HG03196 (cell line): ENCODE measurements around the gene MYL5.
"Not testable (repeated sequence)": the region's sequence is repeated elsewhere in the genome, so short reads cannot be mapped to it uniquely, and the experiment has no call there.

Experiments used
- ATAC-seq: cut with Tn5 transposase; IDR thresholded peaks from one replicate; pipeline ENCODE4 v1.9.1; 2021; ENCODE audit not compliant: unreplicated experiment

MYL5 gene

DNA sequence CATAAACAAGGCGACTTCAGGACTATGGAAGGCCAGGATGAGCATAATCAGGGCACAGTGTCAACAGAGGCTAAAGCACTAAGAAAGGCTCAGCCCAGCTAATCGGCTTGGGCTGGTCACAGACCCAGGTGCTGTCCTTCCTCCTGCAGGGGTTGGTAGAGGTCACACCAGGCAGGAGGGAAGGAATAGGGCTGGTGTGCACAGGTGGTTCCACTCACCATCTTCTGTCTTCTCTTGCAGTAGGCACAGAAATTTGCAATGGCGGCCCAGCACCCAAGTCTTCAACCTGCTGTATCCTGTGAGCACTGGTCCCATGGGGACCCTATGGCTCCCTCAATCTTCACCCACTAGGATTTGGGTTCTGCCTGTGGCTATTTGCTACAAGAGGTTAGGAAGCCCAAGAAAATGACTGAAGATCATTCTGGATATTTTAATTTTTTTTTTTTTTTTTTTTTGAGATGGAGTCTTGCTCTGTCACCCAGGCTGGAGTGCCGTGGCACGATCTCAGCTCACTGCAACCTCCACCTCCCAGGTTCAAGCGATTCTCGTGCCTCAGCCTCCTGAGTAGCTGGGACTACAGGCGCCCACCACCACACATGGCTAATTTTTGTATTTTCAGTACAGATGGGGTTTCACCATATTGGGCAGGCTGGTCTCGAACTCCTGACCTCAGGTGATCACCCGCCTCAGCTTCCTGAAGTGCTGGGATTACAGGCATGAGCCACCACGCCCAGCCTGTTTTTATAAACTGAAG is 4.4 kb upstream of the MYL5 start:
- ATAC-seq, result not testable (repeated sequence)

DNA sequence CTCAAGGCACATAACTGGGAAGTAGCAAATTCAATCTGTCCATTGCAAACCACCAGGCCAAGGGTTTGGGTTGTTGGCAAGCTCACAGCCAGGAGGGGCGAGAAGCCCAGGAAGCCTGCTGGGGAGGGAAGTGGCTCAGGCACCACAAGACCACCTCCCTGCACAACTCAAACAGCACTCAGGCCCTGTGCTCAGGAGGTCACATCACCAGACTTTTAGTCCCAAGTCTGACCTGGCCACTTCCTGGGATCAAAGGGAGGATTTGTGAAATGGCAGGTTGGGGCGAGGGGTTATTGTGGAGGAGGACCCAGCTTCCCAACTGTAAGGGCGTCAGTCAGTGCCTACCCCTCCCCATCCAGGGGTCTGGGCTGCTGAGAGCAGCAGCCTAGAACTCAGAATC is 2.6 kb upstream of the MYL5 start:
- ATAC-seq, result no peak

DNA sequence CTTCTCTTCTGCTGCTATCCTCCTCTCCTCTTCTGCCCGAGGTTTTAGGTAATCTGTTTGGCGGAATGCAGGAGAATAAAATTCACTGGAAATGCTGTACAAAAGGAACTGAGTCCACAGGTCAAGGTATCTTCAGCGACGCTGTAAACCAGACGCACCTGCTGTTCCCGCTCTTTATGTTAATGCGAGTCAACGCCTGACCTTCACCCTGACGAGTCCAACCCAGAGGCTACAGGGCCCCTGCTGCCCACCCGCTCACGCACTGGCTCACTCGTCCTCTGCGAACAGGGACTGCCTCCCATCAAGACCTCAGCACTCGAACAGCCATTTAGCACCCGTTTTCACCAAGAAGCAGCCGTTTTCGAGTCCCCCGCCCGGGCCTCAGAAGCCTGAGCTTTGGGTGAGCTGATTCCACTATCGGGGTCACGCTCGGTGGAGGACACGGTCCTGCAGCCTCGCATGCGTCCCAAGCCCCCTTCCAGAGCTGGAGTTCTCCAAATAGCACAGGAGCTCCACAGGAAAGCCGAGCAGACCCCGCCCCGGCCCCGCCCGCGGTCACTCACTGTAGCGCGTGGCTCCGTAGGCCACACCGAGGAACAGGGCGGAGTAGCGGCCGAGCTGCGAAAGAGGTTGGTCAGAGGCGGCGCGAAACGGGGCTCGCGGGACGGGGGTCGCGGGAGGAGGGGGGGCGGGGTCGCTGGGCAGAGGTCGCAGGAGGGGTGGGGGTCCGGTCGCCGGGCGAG is 822 bp upstream of the MYL5 start:
- ATAC-seq, result no peak

DNA sequence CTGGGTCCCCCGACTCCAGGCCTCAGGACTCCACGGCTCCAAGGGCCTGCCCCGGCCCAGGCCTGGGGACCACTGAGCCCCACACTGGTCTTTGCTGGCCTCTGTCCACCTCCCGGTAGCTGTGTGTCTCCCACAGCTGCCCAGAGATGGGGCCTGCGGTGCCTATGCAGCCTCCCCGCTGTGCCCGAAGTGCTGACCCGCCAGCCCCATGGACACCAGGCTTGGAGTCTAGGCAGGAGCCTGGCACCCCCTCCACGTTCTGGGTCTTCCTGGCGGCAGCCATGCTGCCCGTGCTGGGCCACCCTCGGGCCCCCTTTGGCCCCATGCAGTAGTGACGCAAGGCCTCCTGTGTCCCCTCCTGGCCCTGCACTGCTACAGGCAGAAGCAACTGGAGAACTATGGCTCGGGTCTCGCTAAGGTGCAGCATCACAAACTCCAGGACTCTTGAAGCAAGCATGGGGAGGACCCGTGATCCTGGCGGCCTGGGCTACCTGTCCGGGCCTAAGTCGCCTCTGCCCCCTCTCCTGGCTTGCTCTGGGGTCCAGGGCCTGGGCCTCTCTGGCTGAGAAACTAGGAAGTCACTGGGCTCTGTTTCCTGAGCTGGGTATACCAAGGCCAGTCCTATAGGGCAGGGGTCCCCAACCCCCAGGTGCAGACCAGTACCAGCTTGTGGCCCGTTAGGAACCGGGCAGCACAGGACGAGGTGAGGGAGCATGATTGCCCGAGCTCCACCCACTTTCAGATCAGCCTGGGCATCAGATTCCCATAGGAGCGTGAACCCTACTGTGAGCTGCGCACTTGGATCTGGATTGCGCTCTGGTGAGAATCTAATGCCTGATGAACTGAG is 917 bp downstream of the MYL5 start:
- ATAC-seq, result no peak

DNA sequence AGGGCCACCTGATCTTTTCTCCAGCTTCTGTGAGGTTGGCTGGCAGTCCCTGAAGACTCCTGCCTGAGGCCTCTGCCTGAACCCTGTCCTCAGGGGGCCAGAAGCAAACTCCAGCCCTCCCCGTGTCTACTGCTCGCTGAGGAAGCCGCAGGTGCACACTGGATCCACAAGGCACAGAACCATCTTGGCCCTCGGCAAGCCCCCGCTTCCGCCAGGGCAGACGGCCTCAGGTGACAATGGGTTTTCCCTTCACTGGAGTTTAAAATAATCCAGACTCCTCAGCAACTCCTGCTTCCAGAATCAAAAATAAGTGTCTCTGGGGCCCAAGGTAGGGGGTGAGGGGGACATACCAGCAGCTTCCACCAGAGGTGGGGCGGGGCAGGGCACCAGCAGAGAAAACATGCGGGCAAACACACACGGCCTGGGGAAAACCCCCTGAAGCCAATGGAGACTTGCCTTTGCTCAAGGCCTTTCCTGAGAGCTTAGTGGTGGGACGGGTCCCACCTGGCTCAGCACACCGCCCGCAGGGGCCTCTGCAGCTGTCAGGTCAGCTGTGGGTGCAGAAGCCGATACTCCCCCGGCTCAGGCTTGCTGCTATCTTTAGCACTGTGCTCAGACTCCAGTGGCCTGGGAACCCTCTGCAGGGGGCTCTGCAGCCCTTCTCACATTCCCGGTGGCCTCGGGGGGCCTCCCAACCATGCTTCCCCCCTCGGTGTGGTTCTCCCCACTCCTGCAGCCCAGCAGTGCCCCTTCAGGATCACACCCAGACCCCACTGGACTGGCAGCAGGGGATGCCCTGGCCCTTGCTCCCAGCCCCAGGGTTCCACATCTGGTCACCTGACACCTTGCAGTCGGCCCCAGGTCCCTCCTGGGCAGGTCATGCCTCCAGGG is 1.9 kb downstream of the MYL5 start:
- ATAC-seq, result peak; percentile 25

DNA sequence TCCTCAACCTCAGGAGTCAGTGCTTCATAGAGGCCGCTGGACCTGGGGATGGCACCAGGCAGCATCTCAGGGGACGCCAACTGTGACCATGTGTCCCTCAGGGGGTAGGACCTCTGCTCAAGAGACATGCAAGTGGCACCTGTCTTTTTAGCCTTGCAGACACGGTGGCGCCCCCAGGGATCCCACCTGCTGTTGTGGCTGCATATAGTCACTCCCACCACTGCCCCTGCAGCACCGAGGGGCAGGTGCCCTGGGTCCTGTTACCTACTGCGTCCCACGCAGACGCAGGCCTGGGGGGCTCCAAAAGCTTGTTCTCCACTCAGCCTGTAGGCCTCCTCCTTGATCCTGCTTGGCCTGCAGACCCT is 2.5 kb downstream of the MYL5 start:
- ATAC-seq, result no peak

DNA sequence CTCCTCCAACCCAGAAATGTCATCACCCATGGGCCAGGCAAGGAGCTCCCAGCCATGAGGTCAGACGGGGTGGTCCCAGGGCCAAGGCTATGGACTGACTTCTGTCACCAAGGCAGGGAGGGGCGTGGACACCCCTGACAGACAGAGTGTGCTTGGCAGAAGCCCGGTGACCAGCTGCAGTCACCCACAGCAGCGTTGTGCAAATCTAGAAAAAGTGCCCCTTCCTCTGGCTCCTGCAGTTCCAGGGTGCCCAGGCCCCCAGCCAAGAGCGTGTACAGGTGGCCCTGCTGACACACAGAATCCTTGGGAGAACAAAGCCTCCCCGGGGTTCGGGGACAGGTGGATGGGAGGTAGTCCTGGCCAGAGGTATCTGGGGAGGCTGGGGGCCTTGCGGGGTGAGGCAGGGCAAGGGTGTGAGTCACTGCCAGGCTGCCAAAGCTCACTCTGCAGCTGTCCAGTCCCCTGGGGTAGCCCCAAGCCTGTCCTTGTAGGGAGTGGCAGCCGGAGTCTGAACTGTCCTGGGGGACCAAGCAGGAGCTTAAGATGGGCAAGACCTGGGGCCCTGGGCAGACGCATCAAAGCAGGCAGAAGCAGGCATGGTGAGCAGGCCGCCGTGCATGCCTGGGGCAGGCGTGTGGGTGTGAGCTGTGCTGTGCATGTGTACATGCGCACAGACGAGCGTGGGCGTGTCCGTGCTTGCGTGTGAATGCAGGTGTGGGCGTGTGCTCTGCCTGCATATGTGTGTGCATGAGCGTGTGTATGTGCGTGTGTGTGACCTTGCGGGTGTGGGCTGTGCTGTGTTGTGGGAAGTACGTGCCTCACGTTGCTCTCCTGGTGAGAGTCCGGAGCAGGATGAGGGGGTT is 3.3 kb downstream of the MYL5 start:
- no peak for ATAC-seq

DNA sequence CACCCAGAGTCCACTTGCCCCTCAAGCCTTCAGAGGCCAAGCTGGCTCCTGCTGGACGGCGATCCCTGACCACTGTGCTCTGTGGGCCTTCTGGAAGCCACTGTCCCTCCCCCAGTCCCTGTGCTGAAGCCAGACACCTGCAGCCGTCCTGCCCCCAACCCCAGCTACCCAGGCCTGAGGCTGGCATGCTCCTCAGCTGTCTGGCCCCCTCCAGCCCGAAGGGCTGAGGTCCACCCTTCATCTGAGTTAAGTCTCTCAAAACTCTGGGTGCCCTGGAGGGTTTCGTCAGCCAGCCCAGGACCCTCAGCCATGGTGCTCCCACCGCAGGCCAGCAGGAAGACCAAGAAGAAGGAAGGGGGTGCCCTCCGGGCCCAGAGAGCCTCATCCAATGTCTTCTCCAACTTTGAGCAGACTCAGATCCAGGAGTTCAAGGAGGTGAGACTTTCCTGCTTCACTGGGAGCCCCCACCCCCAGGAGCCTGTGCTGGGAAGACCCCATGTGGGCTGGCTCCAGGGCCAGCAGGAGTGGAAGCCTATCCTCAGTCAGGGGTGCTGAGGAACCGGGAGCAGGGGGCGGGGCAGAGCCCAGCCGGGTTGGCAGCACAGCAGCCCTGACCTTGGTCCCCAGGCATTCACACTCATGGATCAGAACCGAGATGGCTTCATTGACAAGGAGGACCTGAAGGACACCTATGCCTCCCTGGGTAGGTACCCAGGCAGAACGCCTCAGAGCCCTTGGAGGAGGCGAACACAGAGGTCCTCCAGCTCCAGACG is 4.2 kb downstream of the MYL5 start:
- no peak for ATAC-seq

DNA sequence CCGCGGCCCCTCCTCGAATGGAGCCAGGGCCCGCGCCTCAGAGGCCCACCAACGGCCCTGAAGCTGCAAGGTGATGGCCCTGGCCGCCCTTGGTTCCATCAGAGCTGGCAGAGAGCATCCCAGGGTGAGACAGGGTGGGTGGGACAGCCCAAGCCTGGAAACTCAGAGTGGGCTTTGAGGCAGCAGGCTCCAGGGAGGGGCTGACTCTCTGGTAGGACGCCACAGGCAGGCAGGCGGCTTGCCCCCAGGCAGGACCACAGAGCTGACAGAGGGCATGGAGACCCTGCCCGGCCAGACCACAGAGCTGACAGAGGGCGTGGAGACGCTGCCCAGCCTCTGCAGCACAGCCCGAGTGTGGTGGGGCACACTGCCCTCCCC is 4.8 kb downstream of the MYL5 start:
- ATAC-seq, result no peak

DNA sequence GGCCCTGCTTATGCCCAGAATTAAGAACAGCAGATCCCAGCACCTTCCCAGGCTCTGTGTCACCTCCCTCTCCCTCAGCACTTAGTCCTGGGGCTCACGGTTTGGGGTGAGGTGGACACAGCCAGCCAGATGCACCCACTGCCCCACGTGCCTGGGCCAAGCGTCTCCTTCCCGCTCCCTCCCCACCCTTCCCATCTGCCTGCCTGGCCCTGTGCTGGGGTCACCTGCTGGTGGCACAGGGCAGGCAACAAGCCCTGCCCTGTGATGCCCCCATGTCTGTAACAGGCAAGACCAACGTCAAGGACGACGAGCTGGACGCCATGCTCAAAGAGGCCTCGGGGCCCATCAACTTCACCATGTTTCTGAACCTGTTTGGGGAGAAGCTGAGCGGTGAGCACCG is 5.3 kb downstream of the MYL5 start:
- no peak for ATAC-seq

DNA sequence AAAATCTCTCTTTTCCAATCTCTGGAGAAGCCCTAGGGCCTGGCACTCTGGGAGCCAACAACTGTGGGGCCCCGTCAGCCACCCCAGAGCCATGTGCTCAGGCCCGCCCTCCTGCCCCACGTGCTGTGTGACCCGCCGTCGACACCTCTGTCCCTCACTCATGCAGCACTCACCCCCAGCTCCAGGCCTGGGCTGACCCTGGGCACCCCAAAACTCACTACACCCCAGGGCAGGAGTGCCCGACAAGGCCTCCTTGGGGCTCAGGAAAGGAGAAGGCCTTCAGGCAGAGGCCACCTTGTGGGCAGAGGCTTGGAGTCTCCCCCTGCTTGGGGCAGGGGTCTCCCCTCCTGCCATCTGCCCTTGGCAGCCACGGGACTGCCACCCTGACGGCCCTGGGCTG is 5.7 kb downstream of the MYL5 start:
- ATAC-seq, result no peak

DNA sequence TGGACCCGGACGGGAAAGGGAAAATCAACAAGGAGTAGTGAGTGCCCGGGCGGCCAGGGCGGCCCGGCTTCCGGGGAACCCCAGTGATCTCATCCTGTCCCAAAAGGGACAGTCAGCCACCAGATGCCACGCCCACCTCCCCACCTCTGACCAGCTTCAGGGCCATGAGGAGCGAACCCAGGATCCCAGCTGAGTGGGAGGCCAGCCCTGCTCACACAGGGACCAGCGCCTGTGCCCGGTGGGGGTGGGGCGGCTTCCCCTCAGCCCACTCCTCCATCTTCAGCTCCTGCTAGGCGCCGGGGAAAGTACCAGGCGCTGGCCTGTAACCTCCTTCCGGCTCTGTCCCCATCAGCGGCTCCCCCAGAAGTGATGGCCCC is 6.2 kb downstream of the MYL5 start:
- ATAC-seq, result no peak

DNA sequence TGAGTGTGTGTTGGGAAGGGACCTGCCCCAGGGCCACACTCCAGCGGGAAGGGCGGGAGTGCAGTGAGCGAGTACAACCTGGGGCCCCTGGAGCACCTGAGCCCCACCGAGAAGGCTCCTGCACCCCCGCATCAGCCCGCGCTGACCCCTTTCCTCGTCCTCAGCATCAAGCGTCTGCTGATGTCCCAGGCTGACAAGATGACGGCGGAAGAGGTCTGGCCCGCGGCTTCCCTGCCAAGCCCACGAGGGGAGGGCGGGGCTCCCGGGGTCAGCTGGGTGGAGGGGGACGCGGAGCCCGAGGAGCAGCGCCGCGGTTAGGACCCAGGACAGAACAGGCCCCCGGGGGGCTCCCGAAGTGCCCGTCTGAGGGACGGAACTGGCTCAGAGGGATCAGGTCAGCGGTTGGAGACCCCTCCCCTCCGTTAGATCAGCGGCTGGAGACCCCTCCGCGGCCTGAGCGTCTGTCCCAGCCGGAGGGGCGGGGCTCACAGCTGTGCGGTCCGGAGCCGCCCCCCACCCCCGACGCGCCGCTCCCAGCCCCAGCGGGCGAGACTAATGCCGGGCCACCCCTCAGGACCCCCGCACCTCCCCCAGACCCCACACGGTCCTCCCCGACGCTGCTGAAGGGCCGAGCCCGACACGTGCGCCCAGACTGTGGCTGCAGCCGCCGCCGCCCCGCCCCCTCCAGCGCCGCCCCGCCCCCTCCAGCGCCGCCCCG is 6.7 kb downstream of the MYL5 start:
- ATAC-seq, result no peak

DNA sequence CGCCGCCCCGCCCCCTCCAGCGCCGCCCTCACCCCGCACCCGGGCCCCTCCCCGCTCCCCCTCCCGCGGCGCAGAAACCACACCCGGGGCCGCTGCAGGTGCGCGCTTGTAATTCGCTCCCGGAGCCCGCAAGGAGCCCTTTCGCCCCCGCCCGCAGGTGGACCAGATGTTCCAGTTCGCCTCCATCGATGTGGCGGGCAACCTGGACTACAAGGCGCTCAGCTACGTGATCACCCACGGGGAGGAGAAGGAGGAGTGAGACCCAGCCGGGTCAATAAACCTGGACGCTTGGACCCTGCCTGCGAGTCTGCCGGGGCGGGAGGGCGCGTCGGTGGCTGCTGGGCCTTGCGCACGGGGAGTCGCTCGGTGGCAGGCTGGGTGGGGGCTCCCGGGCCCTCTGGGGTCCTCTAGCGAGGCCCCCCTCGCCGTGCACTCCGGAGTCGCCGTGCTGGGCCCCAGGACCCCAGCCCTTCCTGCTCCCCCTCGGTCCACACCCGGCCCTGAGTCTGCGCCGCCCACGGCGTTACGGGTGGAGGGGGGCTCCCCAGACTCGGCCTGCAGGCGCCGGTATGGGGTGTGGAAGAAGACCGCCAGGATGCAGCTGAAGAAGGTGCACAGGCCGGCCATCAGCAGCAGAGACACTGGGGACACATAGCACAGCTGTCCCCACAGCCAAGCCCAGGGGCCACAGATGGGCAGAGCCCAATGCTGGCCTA is 7.6 kb downstream of the MYL5 start:
- ATAC-seq, result no peak

DNA sequence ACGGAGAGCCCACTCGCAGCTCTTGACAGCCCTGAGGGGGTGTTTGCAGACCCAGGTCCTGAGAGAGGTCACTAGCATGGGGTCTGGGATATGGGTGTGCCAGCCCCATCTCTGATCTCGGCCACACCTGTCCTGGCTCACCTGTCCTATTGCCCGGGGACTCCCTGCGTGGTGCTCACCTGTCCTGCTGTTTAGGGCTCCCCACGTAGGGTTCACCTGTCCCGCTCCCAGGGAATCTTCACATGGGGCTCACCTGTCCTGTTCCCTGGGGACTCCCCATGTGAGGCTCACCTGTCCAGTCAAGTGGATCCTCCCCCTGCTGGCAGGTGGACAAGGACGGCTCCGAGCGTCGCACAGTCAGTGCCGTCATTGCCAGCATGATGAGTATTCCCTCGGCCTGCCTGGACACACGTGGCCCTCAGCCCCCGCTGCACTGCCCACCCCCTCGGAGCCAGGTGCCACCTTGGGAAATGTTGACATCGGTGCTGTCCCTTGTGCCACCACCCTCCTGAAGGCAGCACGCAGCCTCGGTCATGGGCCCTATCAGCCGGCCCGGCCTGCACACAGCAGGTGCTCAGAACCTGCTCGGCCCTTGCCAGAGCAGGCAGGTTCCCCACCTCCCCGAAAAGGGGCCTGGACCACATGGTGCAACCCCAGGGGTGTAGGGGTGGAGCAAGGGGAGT is 8.3 kb downstream of the MYL5 start:
- ATAC-seq, result no peak

DNA sequence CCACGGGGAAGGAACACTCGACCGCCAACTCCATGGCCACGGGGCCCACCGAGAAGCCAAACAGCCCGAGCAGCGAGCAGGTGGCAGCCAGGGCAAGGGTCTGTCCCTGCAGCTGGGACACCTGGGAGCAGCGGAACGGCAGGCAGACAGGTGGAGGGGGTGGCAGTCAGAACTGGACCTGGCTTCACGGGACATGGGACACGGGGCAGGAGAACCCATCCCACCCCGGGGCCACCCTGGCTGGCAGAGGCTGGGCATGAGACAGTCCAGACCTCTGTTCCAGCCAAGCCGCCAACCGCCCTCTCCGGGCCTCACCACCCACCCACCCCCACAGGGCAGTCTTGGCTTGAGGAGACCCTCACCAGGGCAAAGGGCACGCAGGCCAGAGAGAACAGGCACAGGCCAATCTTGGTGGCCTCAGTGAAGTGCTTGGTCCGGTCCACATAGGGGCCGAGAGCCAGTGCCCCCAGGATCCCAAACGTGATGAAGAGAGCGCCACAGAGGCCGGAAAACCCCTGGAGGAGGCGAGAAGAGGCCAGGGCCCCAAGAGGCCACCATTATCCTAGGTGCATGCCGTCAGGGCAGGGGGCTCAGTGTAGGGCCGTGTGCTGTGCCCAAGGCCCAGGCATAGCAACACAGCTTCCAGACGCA is 9.0 kb downstream of the MYL5 start:
- ATAC-seq, result no peak
